K562 (cell line): Measurements from ENCODE around the gene CTSH. TPM values are rescaled to one million over a fixed set of nuclear protein-coding genes. Genes with fewer than 3 reads are reported as not detected.
A peak's percentile ranks its signal among the peaks of the same experiment; 100 is the strongest.

Source experiments
- ATAC-seq: fragments of 200-7000 bp; cut with Tn5 transposase; 3 replicates; pipeline ENCODE4 v1.9.1; 2020; ENCODE audit warnings: moderate library complexity
- BruUV-seq: library from RNA; stranded (reverse); fragments of 400-500 nt; replicated peaks from 2 replicates; lab custom pipeline; 2021; lab: Mats Ljungman, UMichigan
- CTCF ChIA-PET: fragments of 300-600 bp; formaldehyde crosslinking; extraction: SDS; loops from one replicate; lab custom pipeline; 2021; ENCODE audit warnings: low intra/inter-chr PET ratio; lab: Yijun Ruan, JAX
- POLR2A ChIA-PET: fragments of 300-600, 350-650 bp; sonication (Branson Sonifier 250); formaldehyde crosslinking; extraction: SDS; loops from one replicate; lab custom pipeline; 2021; ENCODE audit warnings: antibody characterized with exemption, inconsistent platforms; lab: Yijun Ruan, JAX
- DNase-seq, 4 experiments: peaks; one replicate each; pipeline versions ENCODE4 v3.0.0 to v3.0.0-alpha.2; 2011 to 2018; ENCODE audit warnings: low spot score in 3 of 4, mixed read lengths in 3 of 4; ENCODE audit errors: extremely low read depth in 1 of 4
- FAIRE-seq: peaks from 2 replicates; lab custom pipeline; 2011; peaks lifted over from hg19 to GRCh38; lab: Jason Lieb, UNC
- H2AFZ ChIP-seq: 2 replicates; pipeline ENCODE4 v1.6.0; 2011; ENCODE audit warnings: low read depth, low read length, control low read depth, inconsistent platforms
- H3K27ac ChIP-seq: fragments of 200-600 bp; 3 replicates; pipeline ENCODE4 v1.8.0; 2011; ENCODE audit warnings: low read depth, mild to moderate bottlenecking, control low read depth, inconsistent platforms, low read length, moderate library complexity, mixed read lengths; ENCODE audit errors: extremely low read depth
- H3K27me3 ChIP-seq, 2 experiments: fragments of 300-600 bp in 1 of 2; 2 replicates in 1 of 2; 3 replicates in 1 of 2; pipeline versions ENCODE4 v1.6.0 to v1.8.0; 2011; ENCODE audit warnings: inconsistent platforms in 2 of 2, low read length in 2 of 2, mild to moderate bottlenecking in 1 of 2, mixed read lengths in 1 of 2, moderate library complexity in 1 of 2; ENCODE audit not compliant: control insufficient read depth in 2 of 2, insufficient read depth in 2 of 2
- H3K36me3 ChIP-seq: fragments of 300-600 bp; 3 replicates; pipeline ENCODE4 v1.8.0; 2011; ENCODE audit warnings: mild to moderate bottlenecking, low read length, inconsistent platforms; ENCODE audit not compliant: control insufficient read depth, insufficient read depth
- H3K4me1 ChIP-seq, 2 experiments: fragments of 200-600 bp in 1 of 2; replicated peaks in 1 of 2; 2 replicates in 1 of 2; 3 replicates in 1 of 2; pipeline versions ENCODE4 v1.5.1 to v1.8.0; 2011; ENCODE audit warnings: inconsistent platforms in 2 of 2, low read length in 2 of 2, mild to moderate bottlenecking in 1 of 2, mixed read lengths in 1 of 2, moderate library complexity in 1 of 2; ENCODE audit not compliant: control insufficient read depth in 2 of 2, insufficient read depth in 2 of 2
- H3K4me2 ChIP-seq: 2 replicates; pipeline ENCODE4 v1.6.1; 2011; ENCODE audit warnings: low read length, control low read depth, inconsistent platforms, mixed read lengths; ENCODE audit not compliant: insufficient read depth
- H3K4me3 ChIP-seq: fragments of 200-600 bp; sonication (generic), shearing (Covaris generic); 2 replicates; pipeline ENCODE4 v1.5.1; 2016; ENCODE audit warnings: control low read depth, inconsistent platforms
- H3K79me2 ChIP-seq: fragments of 200-600 bp; 3 replicates; pipeline ENCODE4 v1.8.0; 2011; ENCODE audit warnings: low read length, inconsistent platforms; ENCODE audit not compliant: control insufficient read depth, insufficient read depth
- H3K9ac ChIP-seq, 2 experiments: 2 replicates each; pipeline versions ENCODE4 v1.6.0 to v1.6.1; 2011; ENCODE audit warnings: low read depth in 2 of 2, low read length in 2 of 2, control low read depth in 1 of 2, inconsistent platforms in 1 of 2, mild to moderate bottlenecking in 1 of 2, mixed read lengths in 1 of 2; ENCODE audit not compliant: insufficient read depth in 1 of 2
- H3K9me1 ChIP-seq: one replicate; pipeline ENCODE4 v1.6.0; 2011; ENCODE audit warnings: inconsistent platforms, mild to moderate bottlenecking, low read length, moderate library complexity; ENCODE audit not compliant: control insufficient read depth, insufficient read depth
- H3K9me3 ChIP-seq: replicated peaks from 2 replicates; pipeline ENCODE4 v1.5.1; 2011; ENCODE audit warnings: low read depth, low read length, inconsistent platforms; ENCODE audit not compliant: control insufficient read depth, insufficient read depth
- H4K20me1 ChIP-seq: replicated peaks from 2 replicates; pipeline ENCODE4 v1.6.1; 2011; ENCODE audit warnings: low read length, inconsistent platforms, mixed read lengths; ENCODE audit not compliant: control insufficient read depth, insufficient read depth
- GTF2E2 ChIP-seq: fragments of 200-800 bp; sonication (Bioruptor generic); IDR thresholded peaks from 2 replicates; pipeline ENCODE4 v1.6.1; 2016; ENCODE audit warnings: missing genetic modification characterization, missing compliant biosample characterization
- HCFC1 ChIP-seq: IDR thresholded peaks from 2 replicates; pipeline ENCODE4 v1.6.1; 2012; ENCODE audit warnings: low read depth, low read length, improper control_type of control experiment
- HDAC8 ChIP-seq: fragments of 450-650 bp; IDR thresholded peaks from 2 replicates; pipeline ENCODE4 v1.6.1; 2016; ENCODE audit warnings: mild to moderate bottlenecking, missing genetic modification characterization, moderate library complexity, missing compliant biosample characterization
- HNRNPUL1 ChIP-seq: fragments of 200-400 bp; formaldehyde crosslinking; IDR thresholded peaks from 2 replicates; pipeline ENCODE4 v1.6.1; 2017; ENCODE audit warnings: low read length
- MCM2 ChIP-seq: fragments of 450-650 bp; IDR thresholded peaks from 2 replicates; pipeline ENCODE4 v1.6.1; 2017; ENCODE audit warnings: low read depth, mild to moderate bottlenecking
- MTA3 ChIP-seq: fragments of 450-650 bp; formaldehyde crosslinking; IDR thresholded peaks from 2 replicates; pipeline ENCODE4 v1.6.1; 2017; ENCODE audit warnings: mild to moderate bottlenecking, borderline replicate concordance
- PHB2 ChIP-seq: fragments of 450-650 bp; IDR thresholded peaks from 2 replicates; pipeline ENCODE4 v1.6.1; 2017; ENCODE audit warnings: low read depth
- SPI1 ChIP-seq: IDR thresholded peaks from 2 replicates; pipeline ENCODE4 v1.6.1; 2011; ENCODE audit warnings: low read depth, low read length, control low read depth, borderline replicate concordance
- XRCC5 ChIP-seq: fragments of 200-400 bp; formaldehyde crosslinking; IDR thresholded peaks from 2 replicates; pipeline ENCODE4 v1.6.1; 2017; ENCODE audit warnings: low read depth, mild to moderate bottlenecking, low read length
- ZBTB1 ChIP-seq: sonication (generic); formaldehyde crosslinking; IDR thresholded peaks from 2 replicates; pipeline ENCODE4 v1.8.1; 2023; ENCODE audit warnings: missing genetic modification reagents, low read depth, mild to moderate bottlenecking, borderline replicate concordance
- ZNF133 ChIP-seq: fragments of 250-450 bp; sonication (Bioruptor Pico); IDR thresholded peaks from 2 replicates; pipeline ENCODE4 v1.4.0; 2020; ENCODE audit warnings: mild to moderate bottlenecking
- WGBS: fragments of 100-300 bp; shearing (Covaris generic); methylation state at CpG from one replicate; pipeline ENCODE4 v1.1.6; 2016; ENCODE audit warnings: low coverage, mixed read lengths; ENCODE audit not compliant: insufficient coverage; ENCODE audit errors: missing lambda C conversion rate; 5-methylcytosine and 5-hydroxymethylcytosine counted together
- in situ Hi-C: fragments of 300-500 bp; cut with MboI; formaldehyde crosslinking; loops from 4 replicates; pipeline ENCODE4 v1.15.0; 2018; ENCODE audit warnings: inconsistent platforms, mixed read lengths
- intact Hi-C: fragments of 100-400 bp; cut with micrococcal nuclease; formaldehyde crosslinking; loops from 2 replicates; pipeline ENCODE4 v1.14.2; 2022
- polyA plus RNA-seq, 8 experiments: library from polyadenylated mRNA; depleted of rRNA in 4 of 8; stranded (reverse) in 5 of 8; unstranded in 3 of 8; fragments of >200 nt; fragmentation: Nextera tagmentation in 2 of 8; fragmentation: Illumina TruSeq in 1 of 8; extraction: Ambion mirVana in 2 of 8; extraction: Trizol in 1 of 8; gene quantifications; 2 replicates each; pipeline versions ENCODE4 v1.2.1 to v1.2.3, GENCODE V29; 2011 to 2014; ENCODE audit warnings: inconsistent platforms in 1 of 8, missing spikeins in 1 of 8
- total RNA-seq, 7 experiments: library from RNA; depleted of rRNA in 6 of 7; stranded (reverse); fragments of >200 nt in 6 of 7; fragmentation: Illumina TruSeq in 2 of 7; extraction: Trizol in 2 of 7; gene quantifications; 2 replicates each; pipeline versions ENCODE4 v1.2.1 to v1.2.3, GENCODE V29; 2011 to 2021; ENCODE audit warnings: low replicate concordance in 1 of 7
- TF ChIP-seq, protein P1 (sequence below): fragments of 250-450 bp; sonication (Bioruptor Pico); IDR thresholded peaks from 2 replicates; pipeline ENCODE4 v1.8.0; 2021; ENCODE audit warnings: mild to moderate bottlenecking, moderate library complexity
- TF ChIP-seq, protein P2 (sequence below), 3 experiments: IDR thresholded peaks in 2 of 3; conservative IDR thresholded peaks in 1 of 3; 2 replicates each; pipeline ENCODE4 v1.5.1; 2011 to 2012; ENCODE audit warnings: low read length in 3 of 3, mild to moderate bottlenecking in 3 of 3, control low read depth in 2 of 3, improper control_type of control experiment in 1 of 3, inconsistent platforms in 1 of 3, low read depth in 1 of 3, mixed read lengths in 1 of 3, moderate library complexity in 1 of 3; ENCODE audit not compliant: insufficient read depth in 2 of 3

CTSH gene
- total and polyA plus RNA-seq, 9 of the 15 experiments (the other 6 are each of a cell fraction or from before 2014, with no cell fraction given), result 15.0 to 462 (median 173) TPM

DNA sequence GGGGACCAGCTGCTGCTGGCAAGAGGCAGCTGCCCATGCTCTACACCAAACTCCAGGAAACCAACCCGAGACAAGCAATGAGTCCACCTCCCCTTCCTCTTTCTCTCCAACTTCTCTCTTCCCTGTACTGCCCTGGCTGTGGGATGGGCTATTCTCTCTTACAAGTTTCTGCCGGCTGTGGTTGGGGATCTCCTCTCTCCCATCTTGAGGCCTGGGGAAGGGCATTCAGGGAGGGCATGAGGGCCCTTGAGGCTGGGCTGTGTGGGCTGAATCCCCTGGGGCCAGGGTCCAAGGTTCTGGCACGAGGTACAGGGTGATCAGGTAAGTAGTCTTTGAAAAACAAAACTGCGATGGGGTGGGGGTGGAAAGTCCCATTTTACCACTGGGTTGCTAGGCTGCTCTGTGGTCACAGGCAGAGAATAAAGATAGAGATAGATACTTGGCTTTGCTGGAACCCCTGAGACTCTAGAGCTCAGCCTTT lies 32.3 kb upstream of the CTSH start:
- DNase-seq (no peak), ATAC-seq (no peak), FAIRE-seq (no peak)
- TF ChIP-seq SPI1 (peak; percentile 44; the same call in 1 of the 2 replicates), MTA3 (no peak), ZBTB1 (CRISPR knock-in tag) (no peak), HDAC8 (tag) (no peak), ZNF133 (CRISPR knock-in tag) (no peak)
- no peak overlapping the region; a peak in 1 of 4 replicates for H3K9ac ChIP-seq
- no peak overlapping the region for H3K27ac ChIP-seq
- intact Hi-C loops, result no loop called here
- CTCF ChIA-PET, result interaction anchor here (0.6 kb wide), 1 partner anchor 264 kb away, joined by 3 read pairs; no protein-coding TSS in a partner anchor
- peak overlapping the region; percentile 36; the same call in 1 of the 2 replicates for H2AFZ ChIP-seq
- no peaks in the 10 kb centered on the region for H3K79me2 ChIP-seq
- H3K4me3 ChIP-seq, result no peak overlapping the region
- H4K20me1 ChIP-seq, result no peaks in the 10 kb centered on the region
- H3K4me1 ChIP-seq, result peaks cover 0 to 7% of the 10 kb centered on the region in 2 experiments; a peak in 4 of 5 replicates
- BruUV-seq, result no TSS peak
- no peaks in the 10 kb centered on the region for H3K36me3 ChIP-seq
- no peak overlapping the region for H3K4me2 ChIP-seq
- POLR2A ChIA-PET, result no interaction called here
- 26% methylated on average over 4 of the region's 4 CpGs for WGBS
- in situ Hi-C loops, result no loop called here
- peaks cover 2 to 6% of the 10 kb centered on the region in 2 experiments; a peak in 1 of 5 replicates for H3K27me3 ChIP-seq
- H3K9me3 ChIP-seq, result no peaks in the 10 kb centered on the region
- no peaks in the 10 kb centered on the region for H3K9me1 ChIP-seq

DNA sequence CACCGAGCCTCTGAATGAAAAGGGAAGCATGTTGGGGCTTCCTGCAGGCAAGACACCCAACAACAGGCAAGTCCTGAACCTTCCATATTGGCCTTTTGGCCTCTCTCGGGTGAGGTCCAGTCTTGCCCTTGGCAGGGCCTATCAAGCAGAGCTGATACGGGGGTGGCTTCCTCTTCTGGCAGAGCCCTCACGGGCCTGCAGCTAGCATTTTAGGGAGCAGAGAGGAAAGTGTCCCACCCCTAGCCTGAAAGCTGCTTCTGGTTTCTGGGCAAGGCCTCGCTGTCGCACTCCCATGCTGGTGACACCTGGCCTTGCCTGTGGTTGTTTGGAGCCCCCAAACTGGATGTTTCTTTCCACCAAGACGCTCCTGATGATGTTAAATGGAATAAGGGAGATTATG lies 31.8 kb upstream of the CTSH start:
- 64% methylated on average over 6 of the region's 7 CpGs for WGBS
- FAIRE-seq, result no peak
- TF ChIP-seq GTF2E2 (no peak), MCM2 (no peak), XRCC5 (no peak), HNRNPUL1 (no peak), HCFC1 (no peak), PHB2 (no peak)
- TF ChIP-seq, protein P1, sequence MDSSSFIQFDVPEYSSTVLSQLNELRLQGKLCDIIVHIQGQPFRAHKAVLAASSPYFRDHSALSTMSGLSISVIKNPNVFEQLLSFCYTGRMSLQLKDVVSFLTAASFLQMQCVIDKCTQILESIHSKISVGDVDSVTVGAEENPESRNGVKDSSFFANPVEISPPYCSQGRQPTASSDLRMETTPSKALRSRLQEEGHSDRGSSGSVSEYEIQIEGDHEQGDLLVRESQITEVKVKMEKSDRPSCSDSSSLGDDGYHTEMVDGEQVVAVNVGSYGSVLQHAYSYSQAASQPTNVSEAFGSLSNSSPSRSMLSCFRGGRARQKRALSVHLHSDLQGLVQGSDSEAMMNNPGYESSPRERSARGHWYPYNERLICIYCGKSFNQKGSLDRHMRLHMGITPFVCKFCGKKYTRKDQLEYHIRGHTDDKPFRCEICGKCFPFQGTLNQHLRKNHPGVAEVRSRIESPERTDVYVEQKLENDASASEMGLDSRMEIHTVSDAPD (CRISPR knock-in tag), result no peak
- TF ChIP-seq, protein P2, sequence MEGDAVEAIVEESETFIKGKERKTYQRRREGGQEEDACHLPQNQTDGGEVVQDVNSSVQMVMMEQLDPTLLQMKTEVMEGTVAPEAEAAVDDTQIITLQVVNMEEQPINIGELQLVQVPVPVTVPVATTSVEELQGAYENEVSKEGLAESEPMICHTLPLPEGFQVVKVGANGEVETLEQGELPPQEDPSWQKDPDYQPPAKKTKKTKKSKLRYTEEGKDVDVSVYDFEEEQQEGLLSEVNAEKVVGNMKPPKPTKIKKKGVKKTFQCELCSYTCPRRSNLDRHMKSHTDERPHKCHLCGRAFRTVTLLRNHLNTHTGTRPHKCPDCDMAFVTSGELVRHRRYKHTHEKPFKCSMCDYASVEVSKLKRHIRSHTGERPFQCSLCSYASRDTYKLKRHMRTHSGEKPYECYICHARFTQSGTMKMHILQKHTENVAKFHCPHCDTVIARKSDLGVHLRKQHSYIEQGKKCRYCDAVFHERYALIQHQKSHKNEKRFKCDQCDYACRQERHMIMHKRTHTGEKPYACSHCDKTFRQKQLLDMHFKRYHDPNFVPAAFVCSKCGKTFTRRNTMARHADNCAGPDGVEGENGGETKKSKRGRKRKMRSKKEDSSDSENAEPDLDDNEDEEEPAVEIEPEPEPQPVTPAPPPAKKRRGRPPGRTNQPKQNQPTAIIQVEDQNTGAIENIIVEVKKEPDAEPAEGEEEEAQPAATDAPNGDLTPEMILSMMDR (IDR thresholded peaks at IDR 0.05 in 2 of 3, conservative IDR thresholded peaks at IDR 0.05 in 1 of 3; ENCODE audit: insufficient read depth in 2 of 3, low read depth in 1 of 3, low read length in 3 of 3), result no peak
- Histone ChIP-seq H3K36me3 (no peaks in the 10 kb centered on the region), H3K4me2 (no peak overlapping the region), H3K4me3 (no peak overlapping the region), H3K4me1 (peaks cover 0 to 7% of the 10 kb centered on the region in 2 experiments; a peak in 4 of 5 replicates), H3K79me2 (no peaks in the 10 kb centered on the region), H4K20me1 (no peaks in the 10 kb centered on the region), H3K27ac (no peak overlapping the region), H3K9me1 (no peaks in the 10 kb centered on the region), H2AFZ (peak overlapping the region; percentile 36; the same call in 1 of the 2 replicates), H3K9me3 (no peaks in the 10 kb centered on the region), H3K27me3 (peaks cover 0 to 1% of the 10 kb centered on the region in 2 experiments; a peak in 1 of 5 replicates), H3K9ac (peak overlapping the region in 1 of 2 experiments; percentile 63; a peak in 1 of 4 replicates)
- no TSS peak for BruUV-seq
- in situ Hi-C loops (no loop called here), intact Hi-C loops (no loop called here)
- DNase-seq, result no peak
- ChIA-PET POLR2A (interaction anchor here (0.7 to 1.2 kb wide), 3 partner anchors 9 to 75 kb away, joined by 3 to 4 read pairs (median 3); no protein-coding TSS in a partner anchor), CTCF (interaction anchor here (0.6 kb wide), 1 partner anchor 264 kb away, joined by 3 read pairs; no protein-coding TSS in a partner anchor)
- no peak; the same call in 2 of the 3 replicates for ATAC-seq
